ENCODE measurements around the gene NUCB1.

DNA sequence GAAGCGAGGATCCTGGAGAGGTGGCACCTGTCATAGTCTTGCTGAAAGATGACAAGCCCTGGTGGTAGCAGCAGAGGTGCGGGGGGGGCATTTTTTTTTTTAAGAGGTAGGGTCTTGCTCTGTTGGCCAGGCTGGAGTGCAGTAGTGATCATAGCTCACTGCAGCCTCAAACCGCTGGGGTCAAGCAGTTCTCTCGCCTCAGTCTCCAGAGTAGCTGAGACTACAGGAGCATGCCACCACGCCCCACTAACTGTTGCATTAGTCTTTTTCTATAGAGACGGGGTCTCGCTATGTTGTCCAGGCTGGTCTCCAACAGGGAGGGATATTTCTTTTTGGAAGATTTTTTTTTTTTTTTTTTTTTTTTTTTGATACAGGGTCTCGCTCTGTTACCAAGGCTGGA is 57.9 kb downstream of the NUCB1 start:
- TF ChIP-seq, protein P1, sequence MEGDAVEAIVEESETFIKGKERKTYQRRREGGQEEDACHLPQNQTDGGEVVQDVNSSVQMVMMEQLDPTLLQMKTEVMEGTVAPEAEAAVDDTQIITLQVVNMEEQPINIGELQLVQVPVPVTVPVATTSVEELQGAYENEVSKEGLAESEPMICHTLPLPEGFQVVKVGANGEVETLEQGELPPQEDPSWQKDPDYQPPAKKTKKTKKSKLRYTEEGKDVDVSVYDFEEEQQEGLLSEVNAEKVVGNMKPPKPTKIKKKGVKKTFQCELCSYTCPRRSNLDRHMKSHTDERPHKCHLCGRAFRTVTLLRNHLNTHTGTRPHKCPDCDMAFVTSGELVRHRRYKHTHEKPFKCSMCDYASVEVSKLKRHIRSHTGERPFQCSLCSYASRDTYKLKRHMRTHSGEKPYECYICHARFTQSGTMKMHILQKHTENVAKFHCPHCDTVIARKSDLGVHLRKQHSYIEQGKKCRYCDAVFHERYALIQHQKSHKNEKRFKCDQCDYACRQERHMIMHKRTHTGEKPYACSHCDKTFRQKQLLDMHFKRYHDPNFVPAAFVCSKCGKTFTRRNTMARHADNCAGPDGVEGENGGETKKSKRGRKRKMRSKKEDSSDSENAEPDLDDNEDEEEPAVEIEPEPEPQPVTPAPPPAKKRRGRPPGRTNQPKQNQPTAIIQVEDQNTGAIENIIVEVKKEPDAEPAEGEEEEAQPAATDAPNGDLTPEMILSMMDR (IDR thresholded peaks at IDR 0.05; ENCODE audit: insufficient read depth, low read length, poor library complexity, severe bottlenecking): no peak
- TF ChIP-seq EZH2phosphoT487 (conservative IDR thresholded peaks at IDR 0.05; ENCODE audit: low read length): no peak
